Smooth muscle cell (in vitro differentiated cells): ENCODE data around the gene TCN2. TPM values are rescaled to one million over a fixed set of nuclear protein-coding genes. Genes with fewer than 3 reads are reported as not detected.
"Not testable (repeated sequence)": the region's sequence is repeated elsewhere in the genome, so short reads cannot be mapped to it uniquely, and the experiment has no call there.

Experiments
- DNase-seq: peaks from one replicate; lab custom pipeline; 2025; ENCODE audit not compliant: unreplicated experiment; lab: John Stamatoyannopoulos, UW
- H2AFZ ChIP-seq: fragments of 200-600 bp; sonication (generic); 2 replicates; pipeline ENCODE4 v1.6.0; 2016; ENCODE audit warnings: antibody characterized with exemption, low read depth, mild to moderate bottlenecking
- H3F3A ChIP-seq: fragments of 200-600 bp; sonication (generic); 2 replicates; pipeline ENCODE4 v1.6.0; 2017; ENCODE audit warnings: antibody characterized with exemption, low read depth
- H3K27ac ChIP-seq: fragments of 200-600 bp; sonication (generic); 2 replicates; pipeline ENCODE4 v1.5.1; 2016; ENCODE audit warnings: low read depth, mild to moderate bottlenecking
- H3K27me3 ChIP-seq: fragments of 200-600 bp; sonication (generic); 2 replicates; pipeline ENCODE4 v1.6.1; 2016; ENCODE audit warnings: low read depth, mild to moderate bottlenecking
- H3K36me3 ChIP-seq: fragments of 200-600 bp; sonication (generic); 2 replicates; pipeline ENCODE4 v1.5.1; 2016; ENCODE audit warnings: low read depth
- H3K4me1 ChIP-seq: fragments of 200-600 bp; sonication (generic); 2 replicates; pipeline ENCODE4 v1.5.1; 2016; ENCODE audit warnings: low read depth
- H3K4me2 ChIP-seq: fragments of 200-600 bp; sonication (generic); 2 replicates; pipeline ENCODE4 v1.6.0; 2016; ENCODE audit warnings: mild to moderate bottlenecking
- H3K4me3 ChIP-seq: fragments of 200-600 bp; sonication (generic); 2 replicates; pipeline ENCODE4 v1.5.1; 2016; ENCODE audit warnings: mild to moderate bottlenecking
- H3K79me2 ChIP-seq: fragments of 200-600 bp; sonication (generic); 2 replicates; pipeline ENCODE4 v1.6.0; 2016; ENCODE audit warnings: low read depth, mild to moderate bottlenecking
- H3K9ac ChIP-seq: fragments of 200-600 bp; sonication (generic); 2 replicates; pipeline ENCODE4 v1.6.0; 2016; ENCODE audit warnings: low read depth
- H3K9me3 ChIP-seq: fragments of 200-600 bp; sonication (generic); replicated peaks from 2 replicates; pipeline ENCODE4 v1.5.1; 2016; ENCODE audit warnings: low read depth
- H4K20me1 ChIP-seq: fragments of 200-600 bp; sonication (generic); 2 replicates; pipeline ENCODE4 v1.6.0; 2016; ENCODE audit warnings: low read depth
- CTCF ChIP-seq: fragments of 200-600 bp; sonication (generic); IDR thresholded peaks from 2 replicates; pipeline ENCODE4 v1.5.1; 2017; ENCODE audit warnings: borderline replicate concordance, mild to moderate bottlenecking, antibody characterized with exemption; ENCODE audit not compliant: insufficient read depth, poor library complexity, severe bottlenecking
- WGBS: methylation state at CpG from one replicate; pipeline ENCODE4 v1.1.7; 2016; ENCODE audit warnings: low lambda C conversion rate; 5-methylcytosine and 5-hydroxymethylcytosine counted together
- polyA plus RNA-seq: library from polyadenylated mRNA; unstranded; fragments of >200 nt; fragmentation: Nextera tagmentation; extraction: Ambion mirVana; gene quantifications from 2 replicates; pipeline ENCODE4 v1.2.1, GENCODE V29; 2016
- total RNA-seq: library from RNA; depleted of rRNA; stranded (reverse); fragments of >200 nt; gene quantifications from 2 replicates; pipeline ENCODE4 v1.2.3, GENCODE V29; 2014

The TCN2 gene
- total and polyA plus RNA-seq, 2 experiments from 2014 or later, result 3.3 to 5.2 TPM

DNA sequence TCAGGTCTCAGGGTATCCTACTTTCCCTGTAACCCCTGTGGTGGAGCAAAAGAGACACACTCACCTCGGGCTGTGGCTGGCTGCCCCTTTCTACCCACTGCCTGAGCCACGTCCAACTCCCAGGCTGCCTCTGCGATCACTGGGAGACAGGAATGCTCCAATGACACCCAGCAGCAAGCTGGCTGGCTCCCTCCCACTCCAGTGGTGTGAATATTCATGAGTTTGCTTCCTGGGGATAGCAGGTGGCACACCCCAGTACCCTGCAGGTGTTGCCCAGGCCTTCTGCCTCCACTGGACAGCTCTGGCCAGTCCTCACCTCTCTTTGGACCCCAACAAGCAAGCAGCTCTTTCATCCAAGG lies 42.2 kb upstream of the TCN2 start:
- DNase-seq, result no peak
- H2AFZ ChIP-seq, result no peak overlapping the region
- no peak overlapping the region for H3K27ac ChIP-seq
- no peak for TF ChIP-seq CTCF
- no peaks in the 10 kb centered on the region for H3K36me3 ChIP-seq
- H3K9me3 ChIP-seq, result no peaks in the 10 kb centered on the region
- H3F3A ChIP-seq, result no peaks in the 10 kb centered on the region
- H4K20me1 ChIP-seq, result no peaks in the 10 kb centered on the region
- no peak overlapping the region for H3K4me2 ChIP-seq
- no peak overlapping the region for H3K4me3 ChIP-seq
- WGBS, result 38% methylated on average over 3 of the region's 3 CpGs
- no peaks in the 10 kb centered on the region for H3K79me2 ChIP-seq
- no peak overlapping the region for H3K9ac ChIP-seq
- no peaks in the 10 kb centered on the region for H3K4me1 ChIP-seq
- H3K27me3 ChIP-seq, result peaks cover 14% of the 10 kb centered on the region

DNA sequence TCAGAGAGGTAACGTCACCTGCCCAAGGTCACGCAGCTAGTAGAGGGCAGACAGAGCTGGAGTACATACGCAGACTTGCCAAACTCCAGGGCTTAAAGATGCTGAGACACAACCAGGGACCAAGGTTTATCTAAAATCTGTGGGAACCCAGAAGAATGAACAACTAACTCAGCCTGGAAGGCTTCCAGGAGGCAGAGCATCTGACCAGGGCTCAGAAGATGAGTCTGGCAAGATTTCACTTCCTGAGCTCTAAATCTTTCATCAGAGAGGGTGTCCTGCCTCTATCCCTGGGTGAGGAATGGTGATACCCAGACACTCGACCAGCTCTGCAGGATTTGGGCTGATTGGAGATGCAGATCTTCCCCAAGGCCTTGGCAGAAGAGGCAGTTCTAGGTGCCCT lies 41.6 kb upstream of the TCN2 start:
- peaks cover 14% of the 10 kb centered on the region for H3K27me3 ChIP-seq
- no peak for TF ChIP-seq CTCF
- H3K4me2 ChIP-seq, result no peak overlapping the region
- H3K4me3 ChIP-seq, result no peak overlapping the region
- DNase-seq, result no peak
- no peak overlapping the region for H3K9ac ChIP-seq
- no peaks in the 10 kb centered on the region for H3K36me3 ChIP-seq
- H3K9me3 ChIP-seq, result no peaks in the 10 kb centered on the region
- no peak overlapping the region for H3K27ac ChIP-seq
- WGBS, result 73% methylated on average over 4 of the region's 4 CpGs
- no peaks in the 10 kb centered on the region for H3K79me2 ChIP-seq
- no peaks in the 10 kb centered on the region for H3K4me1 ChIP-seq
- H2AFZ ChIP-seq, result no peak overlapping the region
- no peaks in the 10 kb centered on the region for H4K20me1 ChIP-seq
- H3F3A ChIP-seq, result no peaks in the 10 kb centered on the region

DNA sequence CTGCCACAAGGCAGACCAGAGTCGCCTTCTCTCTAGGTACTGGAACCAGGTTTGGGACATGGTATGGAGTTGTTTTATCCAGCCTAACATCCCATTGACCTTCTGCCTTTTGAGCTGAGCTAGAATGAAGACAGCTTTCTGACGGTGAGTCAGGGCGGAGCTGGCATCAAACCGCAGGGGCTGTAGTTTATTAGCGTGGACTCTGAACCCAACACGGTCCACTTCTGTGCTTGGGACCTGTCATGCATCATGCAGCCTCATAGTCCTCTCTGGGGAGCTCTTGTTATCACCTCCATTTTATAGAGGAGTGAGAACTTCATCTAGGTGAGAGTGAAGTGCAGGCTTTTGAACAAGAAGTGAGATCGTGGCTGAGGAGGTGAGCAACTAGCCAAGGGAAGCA lies 40.8 kb upstream of the TCN2 start:
- no peaks in the 10 kb centered on the region for H3K4me1 ChIP-seq
- H3K79me2 ChIP-seq, result no peaks in the 10 kb centered on the region
- H3K36me3 ChIP-seq, result no peaks in the 10 kb centered on the region
- H2AFZ ChIP-seq, result no peak overlapping the region
- H3F3A ChIP-seq, result no peaks in the 10 kb centered on the region
- H3K9ac ChIP-seq, result no peak overlapping the region
- no peaks in the 10 kb centered on the region for H3K9me3 ChIP-seq
- TF ChIP-seq CTCF, result no peak
- H3K27me3 ChIP-seq, result peaks cover 14% of the 10 kb centered on the region
- no peaks in the 10 kb centered on the region for H4K20me1 ChIP-seq
- H3K4me3 ChIP-seq, result no peak overlapping the region
- DNase-seq, result no peak
- 85% methylated on average over 7 of the region's 7 CpGs for WGBS
- H3K27ac ChIP-seq, result no peak overlapping the region
- no peak overlapping the region for H3K4me2 ChIP-seq

DNA sequence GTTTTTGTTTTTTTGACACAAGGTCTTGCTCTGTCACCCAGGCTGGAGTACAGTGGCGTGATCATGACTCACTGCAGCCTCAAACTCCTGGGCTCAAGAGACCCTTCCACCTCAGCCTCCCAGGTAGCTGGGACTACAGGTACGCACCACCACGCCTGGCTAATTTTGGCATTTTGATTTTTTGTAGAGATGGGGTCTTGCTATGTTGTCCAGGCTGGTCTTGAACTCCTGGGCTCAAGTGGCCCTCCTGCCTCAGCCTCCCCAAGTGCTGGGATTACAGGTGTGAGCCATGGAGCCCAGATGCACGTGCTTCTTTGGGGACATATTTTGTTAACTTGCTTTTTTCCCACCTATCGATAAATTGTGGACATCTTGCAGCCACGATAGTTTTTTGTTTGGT lies 39.7 kb upstream of the TCN2 start:
- H3K27ac ChIP-seq, H3K36me3 ChIP-seq, H3K9ac ChIP-seq, H3K9me3 ChIP-seq, H3K4me3 ChIP-seq, H3K79me2 ChIP-seq, H3F3A ChIP-seq, H4K20me1 ChIP-seq, H2AFZ ChIP-seq, DNase-seq, H3K4me2 ChIP-seq, H3K4me1 ChIP-seq: not testable (repeated sequence)
- 87% methylated on average over 6 of the region's 6 CpGs for WGBS
- H3K27me3 ChIP-seq, result peaks cover 14% of the 10 kb centered on the region
